Type B pancreatic cell (in vitro differentiated cells): ENCODE results near the gene WNK2. TPM values are rescaled to one million over a fixed set of nuclear protein-coding genes. Genes with fewer than 3 reads are reported as not detected.
A peak's percentile ranks its signal among the peaks of the same experiment; 100 is the strongest.

Source experiments
- DNase-seq: peaks from one replicate; pipeline ENCODE4 v3.0.0; 2021; ENCODE audit warnings: mixed read lengths; ENCODE audit not compliant: unreplicated experiment; ENCODE audit errors: extremely low spot score
- H3K27ac Mint-ChIP-seq: 2 replicates; pipeline ENCODE4 v1.8.0; 2021; ENCODE audit warnings: mild to moderate bottlenecking, mixed read lengths
- H3K27me3 Mint-ChIP-seq: 2 replicates; pipeline ENCODE4 v1.8.0; 2021; ENCODE audit warnings: mixed read lengths
- H3K36me3 Mint-ChIP-seq: 2 replicates; pipeline ENCODE4 v1.8.0; 2021; ENCODE audit warnings: mixed read lengths
- H3K4me1 Mint-ChIP-seq: one replicate; pipeline ENCODE4 v1.8.0; 2021; ENCODE audit warnings: mixed read lengths; ENCODE audit not compliant: unreplicated experiment
- H3K4me3 Mint-ChIP-seq: 2 replicates; pipeline ENCODE4 v1.8.0; 2021; ENCODE audit warnings: mild to moderate bottlenecking, mixed read lengths
- H3K9me3 Mint-ChIP-seq: 2 replicates; pipeline ENCODE4 v1.8.0; 2021; ENCODE audit warnings: mixed read lengths
- total RNA-seq: library from RNA; stranded (reverse); gene quantifications from 2 replicates; pipeline ENCODE4 v1.2.1, GENCODE V29; 2021; ENCODE audit warnings: low replicate concordance
- TF ChIP-seq, protein P1 (sequence below): fragments of 200-600 bp; sonication (generic); conservative IDR thresholded peaks from 2 replicates; pipeline ENCODE4 v1.5.0; 2021; ENCODE audit warnings: antibody characterized with exemption, mild to moderate bottlenecking

WNK2 gene
- total RNA-seq, 1 donor from 2014 or later: 75.5 TPM

DNA sequence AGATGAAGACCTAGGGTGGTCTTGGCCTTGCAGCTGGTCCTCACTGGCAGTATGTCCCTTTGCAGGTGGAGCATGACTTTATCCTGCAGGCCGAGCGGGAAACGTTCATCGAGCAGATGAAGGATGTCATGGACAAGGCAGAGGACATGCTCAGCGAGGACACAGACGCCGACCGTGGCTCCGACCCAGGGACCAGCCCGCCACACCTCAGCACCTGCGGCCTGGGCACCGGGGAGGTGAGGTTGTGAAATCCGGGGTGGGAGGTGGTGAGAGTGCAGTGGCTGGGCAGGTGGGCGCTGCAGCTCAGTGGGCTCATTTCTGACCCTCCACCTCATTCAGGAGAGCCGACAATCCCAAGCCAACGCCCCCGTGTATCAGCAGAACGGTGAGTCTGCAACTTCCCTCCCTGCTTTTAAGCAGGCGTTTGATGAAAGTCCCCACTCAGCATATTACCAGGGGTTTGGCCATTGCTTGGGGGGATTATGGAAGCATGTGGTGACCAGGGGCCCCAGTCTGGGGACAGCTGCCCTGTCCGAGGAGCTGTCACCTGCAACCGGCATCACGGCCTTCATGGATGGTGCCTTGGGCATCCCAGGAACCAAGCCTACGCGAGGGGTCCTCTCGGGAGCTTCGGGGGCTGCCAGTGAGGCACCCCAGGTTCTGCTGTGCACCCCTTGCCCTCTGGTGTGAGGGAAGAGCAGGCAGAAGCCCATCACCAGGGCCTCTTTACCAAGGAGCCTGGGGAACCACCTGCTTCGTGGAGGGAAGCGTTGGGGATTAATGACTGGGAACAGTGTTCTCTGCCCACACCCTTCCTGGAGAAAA lies 84.0 kb downstream of the WNK2 start:
- Mint-ChIP-seq H3K4me1 (peaks cover 5% of the 10 kb centered on the region), H3K27ac (no peak overlapping the region), H3K27me3 (no peaks in the 10 kb centered on the region), H3K36me3 (peaks cover 19% of the 10 kb centered on the region), H3K9me3 (no peaks in the 10 kb centered on the region), H3K4me3 (no peak overlapping the region)
- peak; percentile 59 for DNase-seq
- TF ChIP-seq, protein P1, sequence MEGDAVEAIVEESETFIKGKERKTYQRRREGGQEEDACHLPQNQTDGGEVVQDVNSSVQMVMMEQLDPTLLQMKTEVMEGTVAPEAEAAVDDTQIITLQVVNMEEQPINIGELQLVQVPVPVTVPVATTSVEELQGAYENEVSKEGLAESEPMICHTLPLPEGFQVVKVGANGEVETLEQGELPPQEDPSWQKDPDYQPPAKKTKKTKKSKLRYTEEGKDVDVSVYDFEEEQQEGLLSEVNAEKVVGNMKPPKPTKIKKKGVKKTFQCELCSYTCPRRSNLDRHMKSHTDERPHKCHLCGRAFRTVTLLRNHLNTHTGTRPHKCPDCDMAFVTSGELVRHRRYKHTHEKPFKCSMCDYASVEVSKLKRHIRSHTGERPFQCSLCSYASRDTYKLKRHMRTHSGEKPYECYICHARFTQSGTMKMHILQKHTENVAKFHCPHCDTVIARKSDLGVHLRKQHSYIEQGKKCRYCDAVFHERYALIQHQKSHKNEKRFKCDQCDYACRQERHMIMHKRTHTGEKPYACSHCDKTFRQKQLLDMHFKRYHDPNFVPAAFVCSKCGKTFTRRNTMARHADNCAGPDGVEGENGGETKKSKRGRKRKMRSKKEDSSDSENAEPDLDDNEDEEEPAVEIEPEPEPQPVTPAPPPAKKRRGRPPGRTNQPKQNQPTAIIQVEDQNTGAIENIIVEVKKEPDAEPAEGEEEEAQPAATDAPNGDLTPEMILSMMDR: no peak

DNA sequence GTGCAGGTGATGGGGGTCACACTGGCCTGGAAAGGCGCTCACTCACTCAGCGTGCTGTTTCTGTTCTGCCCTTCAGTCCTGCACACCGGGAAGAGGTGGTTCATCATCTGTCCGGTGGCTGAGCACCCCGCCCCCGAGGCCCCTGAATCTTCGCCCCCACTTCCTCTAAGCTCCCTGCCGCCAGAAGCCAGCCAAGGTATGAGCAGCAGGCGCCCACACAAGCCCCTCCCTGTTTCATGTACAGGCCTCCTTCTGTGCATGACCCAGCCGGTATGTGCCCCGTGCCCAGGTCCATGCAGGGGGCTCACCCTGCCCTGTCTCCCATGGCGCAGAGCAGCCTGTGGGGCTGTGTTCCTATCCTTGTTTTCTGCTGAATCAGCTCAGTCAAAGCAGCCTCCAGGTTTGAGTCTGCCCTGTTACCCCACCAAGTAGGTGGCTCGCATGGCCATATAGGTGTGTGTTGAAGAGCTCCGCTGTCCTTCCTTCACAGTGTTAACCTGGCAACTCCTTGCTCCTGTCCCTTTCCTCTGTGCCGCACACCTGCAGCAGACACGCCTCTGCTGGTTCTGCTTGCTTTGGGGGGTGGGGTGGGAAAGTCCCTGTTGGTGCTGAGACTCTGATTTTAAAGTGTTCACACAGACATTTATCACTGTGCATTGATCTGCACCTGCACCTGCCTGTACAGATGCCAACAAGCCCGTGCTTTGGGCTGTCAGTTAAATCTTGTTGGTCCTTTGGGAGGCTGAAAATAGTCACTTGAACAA lies 84.8 kb downstream of the WNK2 start:
- Mint-ChIP-seq H3K36me3 (peaks cover 19% of the 10 kb centered on the region), H3K27ac (peak overlapping the region; percentile 80), H3K27me3 (no peaks in the 10 kb centered on the region), H3K4me1 (peaks cover 5% of the 10 kb centered on the region), H3K9me3 (no peaks in the 10 kb centered on the region), H3K4me3 (peak overlapping the region; percentile 54)
- DNase-seq: peak; percentile 57
- TF ChIP-seq, protein P1: no peak

DNA sequence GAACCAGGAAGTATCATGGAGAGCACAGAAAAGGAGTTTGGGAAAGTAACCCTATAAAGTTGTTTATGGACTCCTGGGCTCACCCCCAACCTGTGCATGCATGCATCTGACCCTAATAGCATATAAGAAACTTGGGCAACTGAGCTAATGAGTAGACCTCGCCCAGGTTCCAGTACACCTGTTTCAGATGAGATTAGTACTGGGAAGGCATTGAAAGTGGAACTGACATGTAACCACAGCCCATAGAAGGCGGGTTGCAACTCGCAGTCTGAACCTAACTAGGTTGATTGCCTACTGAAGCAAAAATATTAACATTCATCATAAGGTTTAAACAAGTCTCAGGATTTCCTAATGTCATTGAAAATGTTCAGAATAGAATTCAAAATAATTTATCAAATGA lies 87.0 kb downstream of the WNK2 start:
- DNase-seq: no peak
- H3K27me3 Mint-ChIP-seq: no peaks in the 10 kb centered on the region
- peaks cover 5% of the 10 kb centered on the region for H3K4me1 Mint-ChIP-seq
- H3K9me3 Mint-ChIP-seq: no peaks in the 10 kb centered on the region
- H3K27ac Mint-ChIP-seq: no peak overlapping the region
- peaks cover 23% of the 10 kb centered on the region for H3K36me3 Mint-ChIP-seq
- no peak overlapping the region for H3K4me3 Mint-ChIP-seq
- TF ChIP-seq, protein P1: no peak

DNA sequence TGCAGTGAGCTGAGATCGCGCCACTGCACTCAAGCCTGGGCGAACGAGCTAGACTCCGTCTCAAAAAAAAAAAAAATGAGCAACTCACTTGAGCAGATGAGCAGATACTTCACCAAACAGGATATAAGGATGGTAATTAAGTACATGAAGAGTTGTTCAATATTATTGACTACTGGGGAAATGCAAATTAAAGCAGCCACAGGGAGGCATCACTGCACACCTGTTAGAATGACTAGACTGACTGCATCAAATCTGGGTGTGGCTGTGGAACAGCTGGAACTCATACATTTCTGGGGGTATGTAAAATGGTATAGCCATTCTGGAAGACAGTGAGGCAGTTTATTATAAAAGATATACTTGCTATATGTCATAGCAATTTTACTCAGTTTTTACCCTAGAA lies 93.0 kb downstream of the WNK2 start:
- TF ChIP-seq, protein P1: no peak
- Mint-ChIP-seq H3K4me3 (no peak overlapping the region), H3K27me3 (no peaks in the 10 kb centered on the region), H3K27ac (no peak overlapping the region), H3K36me3 (peaks cover 15% of the 10 kb centered on the region), H3K4me1 (no peaks in the 10 kb centered on the region), H3K9me3 (no peaks in the 10 kb centered on the region)
- DNase-seq: no peak

DNA sequence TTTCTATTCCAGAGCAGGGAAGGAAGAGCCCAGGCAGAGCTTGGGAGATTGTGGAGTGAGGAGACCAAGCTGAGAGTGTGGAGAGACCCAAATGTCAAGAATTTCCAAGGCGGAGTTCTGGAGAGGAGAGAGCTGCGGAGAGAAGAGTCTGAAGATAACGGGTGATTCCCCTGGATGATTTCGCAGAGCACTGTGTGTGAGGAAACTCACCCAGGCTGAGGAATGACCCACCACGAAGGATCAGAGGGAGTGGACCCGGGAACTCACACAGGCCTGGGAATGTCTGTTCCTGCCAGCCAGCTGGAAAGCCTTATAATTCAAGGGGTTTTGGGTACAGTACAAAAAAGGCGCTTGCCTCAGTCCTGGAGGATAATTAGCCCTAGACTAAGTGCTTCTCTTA lies 94.2 kb downstream of the WNK2 start:
- Mint-ChIP-seq H3K4me1 (no peaks in the 10 kb centered on the region), H3K27ac (no peak overlapping the region), H3K9me3 (no peaks in the 10 kb centered on the region), H3K36me3 (peaks cover 12% of the 10 kb centered on the region), H3K27me3 (no peaks in the 10 kb centered on the region), H3K4me3 (no peak overlapping the region)
- TF ChIP-seq, protein P1: no peak
- DNase-seq: no peak
